OCI-LY1 (cell line): ENCODE measurements around the gene CD55.

Source experiments
- H2AFZ ChIP-seq: fragments of 200-600 bp; sonication (generic), shearing (Covaris generic); 2 replicates; pipeline ENCODE4 v1.6.0; 2014; ENCODE audit warnings: antibody characterized with exemption, mild to moderate bottlenecking, low read length
- H3F3A ChIP-seq: fragments of 200-600 bp; sonication (generic), shearing (Covaris generic); 2 replicates; pipeline ENCODE4 v1.6.0; 2014; ENCODE audit warnings: mild to moderate bottlenecking, antibody characterized with exemption, low read length, moderate library complexity; ENCODE audit not compliant: insufficient read depth
- H3K27ac ChIP-seq: fragments of 200-600 bp; sonication (generic); 2 replicates; pipeline ENCODE4 v1.5.1; 2014; ENCODE audit warnings: low read length, mixed run types, mild to moderate bottlenecking, low read depth; ENCODE audit not compliant: poor library complexity, severe bottlenecking
- H3K27me3 ChIP-seq: fragments of 200-600 bp; sonication (generic); 2 replicates; pipeline ENCODE4 v1.6.0; 2014; ENCODE audit warnings: antibody characterized with exemption, mild to moderate bottlenecking, low read length, moderate library complexity; ENCODE audit not compliant: insufficient read depth
- H3K36me3 ChIP-seq: fragments of 200-600 bp; sonication (generic); 2 replicates; pipeline ENCODE4 v1.6.1; 2014; ENCODE audit warnings: mild to moderate bottlenecking, antibody characterized with exemption, low read length, moderate library complexity, mixed read lengths; ENCODE audit not compliant: insufficient read depth
- H3K4me1 ChIP-seq: fragments of 200-600 bp; sonication (generic); 2 replicates; pipeline ENCODE4 v1.5.1; 2014; ENCODE audit warnings: mild to moderate bottlenecking, low read length, moderate library complexity; ENCODE audit not compliant: insufficient read depth, severe bottlenecking
- H3K4me2 ChIP-seq: fragments of 200-600 bp; sonication (generic), shearing (Covaris generic); 2 replicates; pipeline ENCODE4 v1.6.1; 2014; ENCODE audit warnings: low read length
- H3K4me3 ChIP-seq: fragments of 200-600 bp; sonication (generic); 2 replicates; pipeline ENCODE4 v1.5.1; 2014; ENCODE audit warnings: low read length, low read depth, mild to moderate bottlenecking, mixed read lengths; ENCODE audit not compliant: poor library complexity, severe bottlenecking
- H3K79me2 ChIP-seq: fragments of 200-600 bp; shearing (Covaris generic); 2 replicates; pipeline ENCODE4 v1.6.1; 2016; ENCODE audit warnings: mixed run types, low read length, mixed read lengths; ENCODE audit not compliant: insufficient read depth
- H3K9ac ChIP-seq: fragments of 200-600 bp; sonication (generic), shearing (Covaris generic); 2 replicates; pipeline ENCODE4 v1.6.1; 2014; ENCODE audit warnings: mild to moderate bottlenecking, low read length, mixed read lengths
- H3K9me2 ChIP-seq: fragments of 200-600 bp; sonication (generic), shearing (Covaris generic); 2 replicates; pipeline ENCODE4 v1.6.1; 2014; ENCODE audit warnings: low read depth, mild to moderate bottlenecking, low read length, mixed read lengths
- H3K9me3 ChIP-seq: fragments of 200-600 bp; shearing (Covaris generic); 2 replicates; pipeline ENCODE4 v1.6.1; 2014; ENCODE audit warnings: low read length, mixed read lengths
- H4K20me1 ChIP-seq: fragments of 200-600 bp; sonication (generic), shearing (Covaris generic); 2 replicates; pipeline ENCODE4 v1.6.0; 2016; ENCODE audit warnings: mild to moderate bottlenecking, low read length; ENCODE audit not compliant: insufficient read depth
- CTCF ChIP-seq: fragments of 200-600 bp; sonication (generic), shearing (Covaris generic); IDR thresholded peaks from 2 replicates; pipeline ENCODE4 v1.5.1; 2017; ENCODE audit warnings: mild to moderate bottlenecking, antibody characterized with exemption, low read length, moderate library complexity, mixed read lengths
- EZH2 ChIP-seq: fragments of 200-600 bp; sonication (generic), shearing (Covaris generic); IDR thresholded peaks from 2 replicates; pipeline ENCODE4 v1.8.0; 2017; ENCODE audit warnings: borderline replicate concordance, mixed run types, mild to moderate bottlenecking, antibody characterized with exemption, low read length, moderate library complexity, mixed read lengths

CD55 gene

DNA sequence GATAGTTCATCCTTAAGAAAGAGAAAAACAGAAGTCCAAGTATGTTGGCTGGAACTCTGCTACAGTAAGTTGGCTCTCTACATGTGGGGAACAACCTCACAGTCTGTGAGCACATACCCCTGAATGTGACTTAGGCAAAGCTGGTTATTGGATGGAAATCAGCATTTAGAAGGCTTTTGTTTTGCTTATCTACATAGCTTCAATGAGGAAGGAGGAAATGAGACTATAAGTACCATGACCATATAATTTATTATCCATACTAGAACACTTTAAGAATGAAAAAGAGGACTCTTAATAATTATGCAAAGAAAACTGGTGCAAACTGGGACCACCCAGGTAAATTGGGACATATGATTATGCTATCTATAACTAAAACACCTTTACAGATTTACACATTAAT lies 31.7 kb upstream of the CD55 start:
- H3K79me2 ChIP-seq: no peaks in the 10 kb centered on the region
- no peaks in the 10 kb centered on the region for H3K9me2 ChIP-seq
- H2AFZ ChIP-seq: no peak overlapping the region
- H3K9me3 ChIP-seq: no peaks in the 10 kb centered on the region
- H3F3A ChIP-seq: no peaks in the 10 kb centered on the region
- no peak overlapping the region for H3K9ac ChIP-seq
- H3K36me3 ChIP-seq: no peaks in the 10 kb centered on the region
- H3K4me2 ChIP-seq: no peak overlapping the region
- TF ChIP-seq EZH2 (no peak), CTCF (no peak)
- no peak overlapping the region for H3K4me3 ChIP-seq
- H3K27ac ChIP-seq: no peak overlapping the region
- H3K4me1 ChIP-seq: no peaks in the 10 kb centered on the region
- no peaks in the 10 kb centered on the region for H3K27me3 ChIP-seq
- no peaks in the 10 kb centered on the region for H4K20me1 ChIP-seq

DNA sequence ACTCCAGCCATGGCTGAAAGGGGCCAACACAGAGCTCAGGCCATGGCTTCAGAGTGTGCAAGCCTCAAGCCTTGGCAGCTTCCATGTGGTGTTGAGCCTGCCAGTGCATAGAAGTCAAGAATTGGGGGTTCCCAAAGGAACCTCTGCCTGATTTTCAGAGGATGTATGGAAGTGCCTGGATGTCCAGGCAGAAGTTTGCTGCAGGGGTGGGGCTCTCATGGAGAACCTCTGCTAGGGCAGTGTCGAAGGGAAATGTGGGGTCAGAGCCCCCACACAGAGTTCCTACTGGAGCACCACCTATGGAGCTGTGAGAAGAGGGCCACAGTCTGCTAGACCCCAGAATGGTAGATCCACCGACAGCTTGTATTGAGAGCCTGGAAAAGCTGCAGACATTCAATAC lies 29.8 kb upstream of the CD55 start:
- no peak overlapping the region for H3K4me3 ChIP-seq
- no peaks in the 10 kb centered on the region for H3K36me3 ChIP-seq
- no peak overlapping the region for H3K9ac ChIP-seq
- H3K27me3 ChIP-seq: no peaks in the 10 kb centered on the region
- H2AFZ ChIP-seq: no peak overlapping the region
- no peak overlapping the region for H3K27ac ChIP-seq
- H3K9me2 ChIP-seq: no peaks in the 10 kb centered on the region
- no peaks in the 10 kb centered on the region for H3F3A ChIP-seq
- no peaks in the 10 kb centered on the region for H4K20me1 ChIP-seq
- no peaks in the 10 kb centered on the region for H3K4me1 ChIP-seq
- H3K4me2 ChIP-seq: no peak overlapping the region
- H3K79me2 ChIP-seq: no peaks in the 10 kb centered on the region
- no peak for TF ChIP-seq EZH2
- no peak for TF ChIP-seq CTCF
- H3K9me3 ChIP-seq: no peaks in the 10 kb centered on the region

DNA sequence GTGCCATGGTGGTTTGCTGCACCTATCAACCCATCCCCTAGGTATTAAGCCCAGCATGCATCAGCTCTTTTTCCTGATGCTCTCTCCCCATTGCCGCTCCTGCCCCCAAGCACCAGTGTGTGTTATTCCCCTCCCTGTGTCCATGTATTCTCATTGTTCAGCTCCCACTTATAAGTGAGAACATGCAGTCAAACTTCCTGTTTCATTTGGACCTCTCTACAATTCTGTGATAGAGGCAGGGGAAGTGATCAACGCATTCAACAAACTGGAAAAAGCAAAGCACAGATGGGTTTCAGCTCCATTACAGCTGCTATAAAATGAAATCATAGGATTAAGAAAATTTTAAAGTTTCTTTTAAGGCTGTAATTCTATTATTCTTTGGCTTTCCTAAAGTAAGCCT lies 23.3 kb upstream of the CD55 start:
- H3K4me2 ChIP-seq: no peak overlapping the region
- no peaks in the 10 kb centered on the region for H3K79me2 ChIP-seq
- no peaks in the 10 kb centered on the region for H3K4me1 ChIP-seq
- H2AFZ ChIP-seq: no peak overlapping the region
- H4K20me1 ChIP-seq: no peaks in the 10 kb centered on the region
- no peaks in the 10 kb centered on the region for H3K27me3 ChIP-seq
- no peaks in the 10 kb centered on the region for H3F3A ChIP-seq
- H3K27ac ChIP-seq: no peak overlapping the region
- H3K36me3 ChIP-seq: no peaks in the 10 kb centered on the region
- TF ChIP-seq CTCF: no peak
- TF ChIP-seq EZH2: no peak
- H3K9me3 ChIP-seq: no peaks in the 10 kb centered on the region
- no peaks in the 10 kb centered on the region for H3K9me2 ChIP-seq
- no peak overlapping the region for H3K9ac ChIP-seq
- no peak overlapping the region for H3K4me3 ChIP-seq
